Amygdala (tissue), 56 donors: Measurements from ENCODE around the gene CPNE5.
A peak's percentile ranks its signal among the peaks of the same experiment; 100 is the strongest.

Experiments
- DNase-seq, 56 donors: peaks; one replicate each; lab custom pipeline; 2025; lab: John Stamatoyannopoulos, UW

CPNE5 gene

GRCh38 chr6:36838896-36839748 is at the start of gene CPNE5:
Gene CPNE5 (minus strand): TSS chr6:36839444. CDS start chr6:36839377, 67 bp downstream.
- DNase-seq = peak in 4 of 56 donors; percentile 23 to 35 (median 28)

GRCh38 chr6:36888115-36888643 is 48.9 kb upstream of the CPNE5 start:
- DNase-seq = no peak

DNA sequence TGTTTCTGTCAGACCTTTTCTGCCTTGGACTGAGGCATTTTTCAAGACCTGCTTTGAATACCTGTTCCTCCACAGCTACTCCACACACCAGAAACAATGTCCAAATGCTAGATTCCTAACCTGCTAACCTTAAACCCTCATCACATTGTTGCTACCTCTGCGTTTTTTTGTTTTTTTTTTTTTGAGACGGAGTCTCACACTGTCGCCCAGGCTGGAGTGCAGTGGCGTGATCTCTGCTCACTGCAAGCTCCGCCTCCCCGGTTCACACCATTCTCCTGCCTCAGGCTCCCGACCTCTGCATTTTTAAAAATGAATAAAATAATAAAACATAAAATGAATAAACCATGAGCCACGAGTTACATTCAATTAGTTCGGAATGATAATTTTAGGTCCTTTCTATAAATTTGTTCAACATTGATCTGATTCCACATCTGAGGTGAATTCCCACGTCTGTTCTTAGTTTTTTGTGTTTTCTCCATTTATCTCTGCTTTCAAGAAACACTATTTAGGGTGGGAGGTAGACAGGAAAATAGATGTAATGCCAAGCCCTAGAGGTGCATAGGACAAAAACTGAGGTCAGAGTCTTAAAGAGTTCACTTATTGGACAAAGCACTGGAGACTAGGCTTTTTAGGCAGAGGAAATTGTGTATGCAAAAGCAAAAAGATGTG is 47.8 kb upstream of the CPNE5 start:
- no peak for DNase-seq

DNA sequence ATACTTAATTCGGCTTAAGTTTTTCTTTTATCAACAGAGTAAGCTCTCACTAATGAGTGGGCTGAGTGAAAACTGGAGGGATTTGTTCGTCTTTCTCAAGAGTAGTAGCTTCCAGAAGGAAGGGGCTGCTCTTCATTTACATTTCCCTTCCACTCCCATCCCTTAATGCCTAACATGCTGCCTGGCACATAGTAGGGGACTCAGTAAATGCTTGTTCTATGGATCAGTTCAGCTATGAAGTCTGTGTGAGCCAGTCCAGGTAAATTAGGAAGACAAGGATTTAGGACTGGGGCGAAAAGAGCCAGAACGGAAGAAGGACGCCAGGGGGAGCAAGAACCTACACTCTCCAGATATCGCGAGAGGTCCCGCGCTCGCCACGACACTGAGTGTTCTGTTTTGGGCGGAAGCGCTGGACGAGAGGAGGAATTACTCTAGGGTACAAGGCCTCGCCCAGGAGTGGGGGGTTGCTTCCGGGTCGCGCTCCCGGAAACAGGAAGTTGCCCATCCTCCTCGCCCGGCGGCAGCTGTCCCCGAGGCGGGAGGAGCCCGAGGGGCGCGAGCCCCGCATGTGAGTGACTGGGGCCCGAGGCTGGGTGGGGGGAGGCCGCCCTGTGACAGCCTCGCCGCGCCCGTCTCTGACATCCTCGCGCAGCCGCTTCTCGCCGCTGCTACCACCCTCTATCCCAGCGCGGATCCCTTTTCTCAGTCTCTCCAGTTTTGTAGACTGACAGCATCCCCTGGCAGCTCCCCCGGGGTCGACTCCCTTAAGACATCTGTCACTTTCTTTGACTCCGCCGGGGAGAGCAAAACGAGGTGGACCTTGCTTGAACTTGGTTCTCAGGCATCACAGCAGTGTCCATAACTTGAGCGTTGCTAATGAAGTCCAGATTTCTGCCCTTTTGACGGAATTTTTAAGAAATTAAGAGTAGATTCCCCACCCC is 46.5 kb upstream of the CPNE5 start, which contains the start of gene C6orf89:
Gene C6orf89, plus strand, starts transcription at position 492 of the 941 bp plus-strand sequence. CDS start 13,493 bp downstream, outside the sequence.
- DNase-seq = peak in 55 of 56 donors; percentile 71 to 99 (median 96)

DNA sequence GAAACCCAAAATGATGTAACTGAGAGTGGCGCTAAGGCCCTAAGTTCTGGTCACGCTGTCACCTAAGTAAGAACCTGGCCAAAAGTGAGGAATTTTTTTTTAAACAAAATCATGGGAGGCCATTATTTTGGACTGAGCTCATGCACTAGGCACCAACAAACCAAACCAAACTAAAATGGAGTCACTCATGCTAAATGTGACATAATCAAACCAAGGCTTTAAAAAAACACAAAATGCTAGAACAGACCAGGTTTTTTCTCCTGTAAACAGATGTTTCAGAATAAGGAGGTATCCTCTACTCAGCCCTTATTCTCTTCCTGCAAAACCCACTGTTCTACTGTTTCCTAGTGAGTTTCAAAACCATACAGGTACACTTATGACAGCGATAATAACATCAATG is 45.4 kb upstream of the CPNE5 start:
- no peak for DNase-seq

GRCh38 chr6:36875250-36875633 is 36.0 kb upstream of the CPNE5 start:
- DNase-seq = no peak

DNA sequence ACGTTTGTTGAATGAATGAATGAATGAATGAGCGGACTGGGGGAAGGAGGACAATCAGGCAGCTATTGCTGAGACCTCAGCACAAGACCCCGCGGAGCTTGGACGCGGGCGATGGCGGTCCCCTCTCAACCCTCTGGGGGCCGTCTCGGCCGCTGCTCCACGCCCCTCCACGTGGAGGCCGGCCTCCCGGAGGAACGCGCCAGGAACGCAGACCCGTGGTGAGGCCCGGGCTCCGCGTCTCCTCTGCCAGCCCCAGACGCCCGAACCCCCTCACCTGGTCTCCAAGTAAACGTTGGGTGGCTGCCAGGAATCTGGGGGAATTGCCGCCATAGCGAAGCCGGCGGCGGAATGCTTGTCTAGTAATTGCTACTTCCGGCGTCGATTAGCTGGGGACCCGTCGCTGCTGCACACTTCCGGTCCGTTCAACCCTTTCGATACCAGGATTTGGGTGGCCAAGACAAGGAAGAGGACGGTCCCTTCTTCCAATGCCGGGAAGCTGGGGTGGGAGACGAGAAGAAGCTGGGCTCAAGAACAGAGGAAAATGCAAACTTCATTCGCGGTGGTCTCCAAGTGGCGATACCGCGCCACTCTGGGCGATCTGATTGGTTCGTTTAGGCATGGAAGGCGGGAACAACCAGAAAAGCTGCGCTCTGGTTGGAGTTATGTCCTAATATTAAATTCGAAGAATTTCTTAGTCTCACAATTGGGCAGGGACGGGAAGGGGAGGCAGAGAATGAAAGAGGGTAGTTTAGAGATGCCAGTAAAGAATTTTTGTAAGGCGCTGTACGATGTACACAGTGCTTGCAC is 35.4 kb upstream of the CPNE5 start, which contains the start of gene PPIL1:
Gene PPIL1, minus strand, starts transcription at position 361 of the 807 bp plus-strand sequence. Its CDS starts 31 bp downstream, at position 330.
- peak in 55 of 56 donors; percentile 37 to 94 (median 80) for DNase-seq

DNA sequence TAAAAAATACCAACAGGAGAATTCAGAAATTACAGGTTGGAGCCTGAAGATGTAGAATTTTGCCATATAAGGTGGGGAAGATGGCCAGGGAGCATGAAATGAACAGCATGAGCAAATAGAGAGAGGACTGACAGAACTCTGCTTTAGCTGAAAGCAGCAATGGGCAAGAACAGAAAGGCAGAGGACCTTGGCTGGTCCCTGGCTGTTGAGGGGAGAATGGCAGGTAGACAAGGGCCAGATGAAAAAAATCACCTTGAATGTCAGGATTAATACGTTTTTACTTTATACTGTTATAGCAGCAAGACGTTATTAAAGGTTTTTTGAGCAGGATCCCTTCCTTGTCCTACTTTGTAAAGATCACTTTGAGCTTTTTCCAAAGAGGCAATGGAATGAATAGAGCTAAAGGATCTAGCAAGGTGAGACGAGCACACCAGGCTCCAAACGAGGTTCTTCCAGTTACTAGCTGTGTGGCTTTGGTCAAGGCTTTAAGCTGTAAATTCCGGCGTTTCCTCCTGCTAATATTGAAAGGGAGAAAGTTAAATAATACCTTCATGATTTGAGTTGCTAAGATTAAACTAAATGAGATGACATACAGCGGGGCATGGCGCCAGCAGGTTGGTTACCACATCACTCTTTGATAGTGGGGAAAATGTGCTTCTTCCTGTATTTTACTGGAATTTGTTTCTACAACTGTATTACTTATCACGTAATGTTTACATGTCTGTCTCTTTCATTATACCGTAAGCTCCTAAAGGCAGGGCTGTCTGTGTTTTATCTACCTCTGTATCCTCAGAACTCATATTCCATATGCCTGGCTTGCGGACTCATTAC is 34.6 kb upstream of the CPNE5 start:
- peak in 1 of 56 donors; percentile 15 for DNase-seq

DNA sequence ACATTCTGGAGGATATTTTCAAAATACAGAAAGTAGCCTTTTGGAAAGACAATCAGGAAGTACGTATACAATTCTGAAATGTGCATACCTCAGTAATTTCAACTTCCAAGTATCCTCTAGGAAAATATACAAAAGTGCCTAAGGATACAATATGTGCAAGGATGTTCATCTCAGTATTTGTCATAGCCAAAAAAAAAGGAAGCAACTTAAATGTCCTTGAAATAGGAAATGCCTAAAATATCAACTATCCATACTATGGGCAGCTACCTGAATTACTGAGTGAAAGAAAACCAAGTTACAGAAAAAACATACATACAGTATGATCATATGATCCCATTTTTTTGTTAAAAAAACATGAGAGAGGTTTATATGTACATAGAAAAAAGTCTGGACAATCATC is 33.9 kb upstream of the CPNE5 start:
- no peak for DNase-seq

GRCh38 chr6:36871686-36872085 is 32.4 kb upstream of the CPNE5 start:
- DNase-seq = no peak

GRCh38 chr6:36867471-36868224 is 28.4 kb upstream of the CPNE5 start:
- no peak for DNase-seq

- DNase-seq = no peak
Measured at GRCh38 chr6:36865835-36866234, 26.6 kb upstream of the CPNE5 start.

DNA sequence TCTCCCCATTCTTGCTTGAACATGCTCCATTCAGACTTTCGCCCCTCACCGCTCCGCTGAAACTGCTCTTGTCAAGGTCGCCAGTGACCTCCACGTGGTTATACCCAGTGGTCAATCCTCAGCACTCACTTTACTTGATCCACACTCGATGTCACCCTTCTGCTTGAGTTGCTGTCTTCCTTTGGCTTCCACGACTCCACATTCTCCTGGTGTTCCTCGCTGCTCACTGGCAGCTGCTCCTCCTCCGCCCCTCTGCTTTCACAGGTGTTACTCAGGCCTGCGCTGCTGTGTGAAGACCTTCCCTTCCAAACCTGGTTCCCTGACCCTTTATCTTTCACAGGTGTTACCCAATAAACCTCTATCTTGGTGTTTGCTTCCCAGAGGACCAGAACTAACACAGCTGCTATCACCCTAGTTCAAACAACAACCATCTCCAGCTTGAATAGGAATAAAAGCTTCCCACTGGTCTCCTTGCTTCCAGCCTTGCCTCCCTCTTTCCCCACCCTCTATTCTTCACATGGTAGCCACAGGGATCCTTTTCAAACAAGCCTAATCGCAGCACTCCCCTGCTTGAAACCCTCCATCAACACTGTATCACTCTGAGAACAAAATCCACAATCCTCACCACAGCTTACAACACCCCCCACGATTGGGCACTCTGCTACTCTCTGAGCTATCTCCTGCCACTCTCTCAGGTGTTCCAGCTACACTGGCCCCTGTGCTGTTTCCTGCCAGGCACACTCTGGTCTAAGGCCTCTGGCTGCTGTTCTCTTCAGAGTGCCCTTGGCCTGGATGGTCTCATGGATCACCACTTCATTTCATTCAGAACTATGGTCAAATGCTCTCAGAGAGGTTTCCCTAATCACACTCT is 24.7 kb upstream of the CPNE5 start:
- no peak for DNase-seq

GRCh38 chr6:36862848-36863382 is 23.7 kb upstream of the CPNE5 start:
- no peak for DNase-seq

DNA sequence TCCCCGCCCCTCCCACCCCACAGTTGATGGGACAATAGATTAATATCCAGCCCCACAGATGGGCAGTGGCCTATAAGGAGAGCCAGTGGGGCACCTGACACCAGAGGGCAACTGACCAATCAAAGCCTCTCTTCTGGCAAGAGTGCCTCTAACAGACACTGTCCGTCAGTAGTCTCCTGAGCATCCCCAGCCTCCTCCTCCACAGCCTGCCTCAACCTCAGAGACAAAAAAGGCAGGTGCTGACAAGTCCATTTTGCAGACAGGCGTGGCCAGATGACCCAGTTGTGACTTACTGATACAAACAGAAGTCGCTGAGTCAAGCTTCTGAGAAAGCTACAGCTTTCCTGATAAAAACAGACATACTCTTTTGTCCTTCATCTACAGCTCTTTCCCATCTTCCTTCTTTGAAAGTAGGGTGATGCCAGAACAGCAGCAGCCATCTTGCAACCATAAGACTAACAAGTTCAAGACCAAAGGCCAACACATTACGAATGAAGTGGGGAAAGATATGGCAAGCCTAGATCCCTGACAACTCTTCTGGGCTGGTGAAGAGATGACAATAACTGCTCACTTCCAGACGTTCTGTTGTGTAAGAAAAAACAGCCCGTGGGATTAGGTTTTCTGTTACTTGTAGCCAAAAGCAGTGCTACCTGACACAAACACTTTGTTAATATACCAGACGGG is 23.1 kb upstream of the CPNE5 start:
- no peak for DNase-seq

- no peak for DNase-seq
Measured at GRCh38 chr6:36860126-36860525, 20.9 kb upstream of the CPNE5 start.
